WTC11 (cell line): ENCODE measurements around the gene OAT. TPM values are rescaled to one million over a fixed set of nuclear protein-coding genes. Genes with fewer than 3 reads are reported as not detected.

Experiments used
- ATAC-seq: fragments of 200-7000 bp; cut with Tn5 transposase; 2 replicates; pipeline ENCODE4 v1.10.0; 2021; ENCODE audit warnings: mild to moderate bottlenecking, moderate library complexity
- CTCF ChIA-PET: fragments of 300-600 bp; sonication (Branson Sonifier 250); formaldehyde crosslinking; loops from one replicate; lab custom pipeline; 2021; ENCODE audit warnings: antibody characterized with exemption; lab: Charles Lee
- POLR2A ChIA-PET: fragments of 350-600 bp; sonication (Branson Sonifier 250); formaldehyde crosslinking; loops from one replicate; lab custom pipeline; 2021; ENCODE audit warnings: antibody characterized with exemption; lab: Charles Lee
- DNase-seq: peaks from one replicate; pipeline ENCODE4 v3.0.0; 2021; ENCODE audit warnings: low spot score
- H3K27ac Mint-ChIP-seq: 2 replicates; pipeline ENCODE4 v1.8.0; 2021; ENCODE audit warnings: mixed read lengths
- H3K27me3 Mint-ChIP-seq: 2 replicates; pipeline ENCODE4 v1.8.0; 2021; ENCODE audit warnings: low read depth, mild to moderate bottlenecking, moderate library complexity, mixed read lengths
- H3K36me3 Mint-ChIP-seq: 2 replicates; pipeline ENCODE4 v1.8.0; 2021; ENCODE audit warnings: mixed read lengths
- H3K4me1 Mint-ChIP-seq: 2 replicates; pipeline ENCODE4 v1.8.0; 2022; ENCODE audit warnings: mixed read lengths
- H3K4me3 Mint-ChIP-seq: 2 replicates; pipeline ENCODE4 v1.8.0; 2021; ENCODE audit warnings: mild to moderate bottlenecking, moderate library complexity, mixed read lengths
- H3K9me3 Mint-ChIP-seq: 2 replicates; pipeline ENCODE4 v1.8.0; 2021; ENCODE audit warnings: mixed read lengths
- ATF2 ChIP-seq: sonication (generic); formaldehyde crosslinking; IDR thresholded peaks from 2 replicates; pipeline ENCODE4 v1.8.1; 2022; ENCODE audit warnings: low read depth, missing genetic modification reagents, borderline replicate concordance
- CDX4 ChIP-seq: fragments of 250-450 bp; sonication (Bioruptor Pico); IDR thresholded peaks from 2 replicates; pipeline ENCODE4 v1.9.0; 2021; ENCODE audit warnings: moderate library complexity, mild to moderate bottlenecking, inconsistent platforms, borderline replicate concordance
- CTCF ChIP-seq: fragments of 200-600 bp; IDR thresholded peaks from 2 replicates; pipeline ENCODE4 v1.8.0; 2022; ENCODE audit warnings: antibody characterized with exemption
- EMX1 ChIP-seq: fragments of 250-450 bp; sonication (Bioruptor Pico); IDR thresholded peaks from 2 replicates; pipeline ENCODE4 v1.8.0; 2021; ENCODE audit warnings: mild to moderate bottlenecking
- ETV6 ChIP-seq: sonication (generic); formaldehyde crosslinking; IDR thresholded peaks from 2 replicates; pipeline ENCODE4 v1.8.1; 2022; ENCODE audit warnings: mild to moderate bottlenecking, missing genetic modification reagents
- GTF2I ChIP-seq: fragments of 250-450 bp; sonication (Bioruptor Pico); conservative IDR thresholded peaks from 2 replicates; pipeline ENCODE4 v1.4.0; 2021; ENCODE audit warnings: mild to moderate bottlenecking
- MAX ChIP-seq: sonication (generic); formaldehyde crosslinking; IDR thresholded peaks from 2 replicates; pipeline ENCODE4 v1.8.0; 2022; ENCODE audit warnings: mild to moderate bottlenecking, missing genetic modification reagents
- MLX ChIP-seq: sonication (generic); formaldehyde crosslinking; IDR thresholded peaks from 2 replicates; pipeline ENCODE4 v1.8.1; 2023; ENCODE audit warnings: mild to moderate bottlenecking, missing genetic modification reagents, moderate library complexity
- PRDM15 ChIP-seq: sonication (generic); formaldehyde crosslinking; IDR thresholded peaks from 2 replicates; pipeline ENCODE4 v1.8.0; 2022; ENCODE audit warnings: missing genetic modification reagents
- TEAD4 ChIP-seq: sonication (generic); formaldehyde crosslinking; IDR thresholded peaks from 2 replicates; pipeline ENCODE4 v1.8.0; 2022; ENCODE audit warnings: mild to moderate bottlenecking, missing genetic modification reagents
- USF1 ChIP-seq: sonication (generic); formaldehyde crosslinking; IDR thresholded peaks from 2 replicates; pipeline ENCODE4 v1.8.0; 2022; ENCODE audit warnings: mild to moderate bottlenecking, missing genetic modification reagents
- ZMAT4 ChIP-seq: fragments of 250-450 bp; sonication (Bioruptor Pico); IDR thresholded peaks from 2 replicates; pipeline ENCODE4 v1.9.0; 2021; ENCODE audit warnings: mild to moderate bottlenecking
- ZNF138 ChIP-seq: sonication (generic); formaldehyde crosslinking; conservative IDR thresholded peaks from 2 replicates; pipeline ENCODE4 v1.8.1; 2022; ENCODE audit warnings: mild to moderate bottlenecking, moderate library complexity, missing genetic modification reagents
- ZNF281 ChIP-seq: sonication (generic); formaldehyde crosslinking; IDR thresholded peaks from 2 replicates; pipeline ENCODE4 v1.8.0; 2023; ENCODE audit warnings: mild to moderate bottlenecking, missing genetic modification reagents
- ZNF396 ChIP-seq: fragments of 250-450 bp; sonication (Bioruptor Pico); IDR thresholded peaks from 2 replicates; pipeline ENCODE4 v1.8.0; 2021; ENCODE audit warnings: mild to moderate bottlenecking, moderate library complexity, borderline replicate concordance
- total RNA-seq: library from RNA; stranded (reverse); gene quantifications from 3 replicates; pipeline ENCODE4 v1.2.3, GENCODE V29; 2021

OAT gene
- total RNA-seq, 1 experiment from 2014 or later = 117 TPM

GRCh38 chr10:124394583-124394982 lies 24.1 kb downstream of the OAT start:
- POLR2A ChIA-PET = no interaction called here
- peak; percentile 12; the same call in 1 of the 2 replicates for ATAC-seq
- Mint-ChIP-seq H3K4me3 (no peak overlapping the region), H3K27me3 (no peaks in the 10 kb centered on the region), H3K9me3 (no peaks in the 10 kb centered on the region), H3K36me3 (peaks cover 13% of the 10 kb centered on the region), H3K4me1 (peaks cover 28% of the 10 kb centered on the region), H3K27ac (no peak overlapping the region)
- no peak for DNase-seq
- CTCF ChIA-PET = interaction anchor here (1.5 to 2.3 kb wide), 2 partner anchors 9 to 171 kb away, joined by 6 to 8 read pairs; no protein-coding TSS in a partner anchor
- no peak for TF ChIP-seq GTF2I
- TF ChIP-seq CTCF = no peak
- TF ChIP-seq MLX (CRISPR knock-in tag) = no peak
- no peak for TF ChIP-seq TEAD4
- no peak for TF ChIP-seq ZMAT4 (CRISPR knock-in tag)
- TF ChIP-seq PRDM15 (CRISPR knock-in tag) = no peak
- no peak for TF ChIP-seq MAX
- no peak for TF ChIP-seq ETV6 (CRISPR knock-in tag)
- TF ChIP-seq ATF2 (CRISPR knock-in tag) = no peak
- no peak for TF ChIP-seq ZNF396
- TF ChIP-seq CDX4 = no peak
- no peak for TF ChIP-seq USF1 (CRISPR knock-in tag)
- no peak for TF ChIP-seq ZNF138 (CRISPR knock-in tag)
- TF ChIP-seq EMX1 (CRISPR knock-in tag) = no peak
- TF ChIP-seq ZNF281 (CRISPR knock-in tag) = no peak
